ENCODE results near the gene NDUFB2. TPM values are rescaled to one million over a fixed set of nuclear protein-coding genes. Genes with fewer than 3 reads are reported as not detected.

Gene NDUFB2
- polyA plus RNA-seq, 4 donors, result 171 to 779 (median 479) TPM

DNA sequence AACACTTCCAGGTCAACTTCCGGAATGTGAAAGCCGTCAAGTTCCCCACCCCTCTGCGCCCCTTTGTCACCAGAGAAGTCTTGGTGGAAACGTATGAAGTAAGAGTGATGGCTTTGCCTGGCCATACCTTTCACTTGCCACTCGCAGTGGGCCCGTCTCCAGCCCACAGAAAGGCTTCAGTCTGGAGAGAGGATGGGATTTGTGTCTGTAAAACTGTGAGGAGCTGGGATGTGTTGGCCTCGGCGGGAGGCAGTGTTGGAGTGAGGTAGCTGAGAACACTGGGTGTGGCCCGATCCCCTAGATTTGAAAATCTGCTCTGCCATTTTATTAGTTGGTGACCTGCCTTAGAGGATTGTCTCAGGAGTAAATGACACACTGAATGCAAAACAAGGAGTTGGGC, 17.3 kb upstream of the NDUFB2 start:
- FAIRE-seq, result no peak
- no peaks in the 10 kb centered on the region for H3K27me3 ChIP-seq (ENCODE audit: control insufficient read depth in 3 of 3, insufficient read depth in 3 of 3, low read length in 3 of 3)
- WGBS, 3 donors, result 94 to 97% (median 96%) methylated on average over 9 of the region's 9 CpGs
- no peak for DNase-seq
- no peak overlapping the region for H3K4me3 ChIP-seq (ENCODE audit: low read depth in 1 of 3, low read length in 3 of 3)
- H3K27ac ChIP-seq (ENCODE audit: low read depth in 1 of 3, low read length in 2 of 3), result no peak overlapping the region
- no peaks in the 10 kb centered on the region for H3K4me1 ChIP-seq (ENCODE audit: control insufficient read depth in 3 of 3, insufficient read depth in 2 of 3, low read depth in 1 of 3, low read length in 2 of 3)
- peaks cover 0 to 50% (median 0%) of the 10 kb centered on the region in 3 donors for H3K36me3 ChIP-seq (ENCODE audit: control insufficient read depth in 3 of 3, insufficient read depth in 2 of 3, low read depth in 1 of 3, low read length in 3 of 3)
- no peaks in the 10 kb centered on the region for H3K9me3 ChIP-seq (ENCODE audit: control insufficient read depth in 2 of 2, insufficient read depth in 1 of 2, low read depth in 1 of 2, low read length in 1 of 2)

DNA sequence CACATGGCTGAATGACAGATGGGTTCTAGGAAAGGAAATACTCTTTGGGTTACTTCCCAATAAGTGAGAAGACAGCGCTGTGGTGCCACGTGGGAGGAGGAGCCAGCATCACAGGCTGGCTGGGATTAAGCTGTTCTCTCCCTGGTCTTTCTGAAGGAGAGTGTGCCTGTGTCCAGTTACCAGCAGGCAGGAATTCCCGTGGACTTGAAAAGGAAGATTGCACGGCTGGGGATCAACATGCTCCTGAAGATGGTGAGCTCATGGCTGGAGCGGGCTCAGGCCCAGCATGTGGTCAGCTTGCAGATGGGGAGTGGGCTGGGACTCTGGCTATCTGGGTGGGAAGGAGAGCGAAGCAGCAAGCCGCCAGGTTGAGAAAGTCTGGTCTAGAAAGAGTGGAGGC, 15.6 kb upstream of the NDUFB2 start:
- 92 to 96% (median 95%) methylated on average over 7 of the region's 7 CpGs for WGBS, 3 donors
- H3K4me1 ChIP-seq (ENCODE audit: control insufficient read depth in 3 of 3, insufficient read depth in 2 of 3, low read depth in 1 of 3, low read length in 2 of 3), result no peaks in the 10 kb centered on the region
- no peaks in the 10 kb centered on the region for H3K27me3 ChIP-seq (ENCODE audit: control insufficient read depth in 3 of 3, insufficient read depth in 3 of 3, low read length in 3 of 3)
- H3K4me3 ChIP-seq (ENCODE audit: low read depth in 1 of 3, low read length in 3 of 3), result no peak overlapping the region
- no peak for DNase-seq
- FAIRE-seq, result no peak
- H3K9me3 ChIP-seq (ENCODE audit: control insufficient read depth in 2 of 2, insufficient read depth in 1 of 2, low read depth in 1 of 2, low read length in 1 of 2), result no peaks in the 10 kb centered on the region
- H3K27ac ChIP-seq (ENCODE audit: low read depth in 1 of 3, low read length in 2 of 3), result no peak overlapping the region
- H3K36me3 ChIP-seq (ENCODE audit: control insufficient read depth in 3 of 3, insufficient read depth in 2 of 3, low read depth in 1 of 3, low read length in 3 of 3), result peaks cover 0 to 62% (median 0%) of the 10 kb centered on the region in 3 donors

DNA sequence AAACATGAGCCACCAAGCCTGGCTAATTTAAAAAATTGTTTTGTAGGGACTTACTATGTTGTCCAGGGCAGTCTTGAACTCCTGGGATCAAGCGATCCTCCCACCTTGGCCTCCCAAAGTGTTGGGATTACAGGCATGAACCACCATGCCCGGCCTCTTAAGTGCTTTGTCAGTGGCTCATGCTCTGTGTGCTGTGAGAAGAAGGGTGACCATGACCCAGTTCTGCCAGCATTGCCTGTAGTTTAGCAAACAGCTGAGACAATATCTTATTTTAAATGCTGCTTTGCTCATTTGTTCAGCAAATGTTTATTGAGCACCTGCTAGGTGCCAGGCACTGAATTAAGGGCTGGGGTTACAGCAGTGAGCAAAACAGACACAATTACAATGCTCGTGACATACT, 14.7 kb upstream of the NDUFB2 start:
- WGBS, 3 donors, result 94 to 98% (median 96%) methylated on average over 3 of the region's 3 CpGs
- Histone ChIP-seq H3K27me3 (ENCODE audit: control insufficient read depth in 3 of 3, insufficient read depth in 3 of 3, low read length in 3 of 3) (no peaks in the 10 kb centered on the region), H3K36me3 (ENCODE audit: control insufficient read depth in 3 of 3, insufficient read depth in 2 of 3, low read depth in 1 of 3, low read length in 3 of 3) (peaks cover 0 to 61% (median 0%) of the 10 kb centered on the region in 3 donors), H3K4me3 (ENCODE audit: low read depth in 1 of 3, low read length in 3 of 3) (no peak overlapping the region), H3K27ac (ENCODE audit: low read depth in 1 of 3, low read length in 2 of 3) (no peak overlapping the region), H3K9me3 (ENCODE audit: control insufficient read depth in 2 of 2, insufficient read depth in 1 of 2, low read depth in 1 of 2, low read length in 1 of 2) (no peaks in the 10 kb centered on the region), H3K4me1 (ENCODE audit: control insufficient read depth in 3 of 3, insufficient read depth in 2 of 3, low read depth in 1 of 3, low read length in 2 of 3) (no peaks in the 10 kb centered on the region)
- DNase-seq (no peak), FAIRE-seq (no peak)

DNA sequence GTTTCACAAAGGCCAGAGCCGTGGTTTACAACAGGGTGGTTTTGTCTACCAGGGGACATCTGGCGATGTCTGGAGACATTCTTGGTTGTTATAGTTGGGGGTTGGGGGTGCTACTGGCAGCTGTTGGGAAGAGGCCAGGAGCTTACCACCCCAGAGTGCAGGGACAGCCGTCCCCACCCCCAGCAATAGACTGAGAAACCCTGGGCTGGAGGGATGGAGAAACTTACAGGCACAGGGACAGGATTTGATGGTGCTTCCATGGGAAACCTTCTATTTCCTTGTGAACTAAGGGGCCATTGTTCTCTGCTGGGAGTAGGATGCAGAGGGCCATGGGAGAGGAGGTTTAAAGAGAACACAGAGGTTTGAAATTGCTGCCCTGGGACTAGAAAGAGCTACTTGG, 12.9 kb upstream of the NDUFB2 start:
- H3K9me3 ChIP-seq (ENCODE audit: control insufficient read depth in 2 of 2, insufficient read depth in 1 of 2, low read depth in 1 of 2, low read length in 1 of 2), result no peaks in the 10 kb centered on the region
- no peaks in the 10 kb centered on the region for H3K27me3 ChIP-seq (ENCODE audit: control insufficient read depth in 3 of 3, insufficient read depth in 3 of 3, low read length in 3 of 3)
- FAIRE-seq (no peak), DNase-seq (no peak)
- WGBS, 3 donors, result 88 to 98% (median 89%) methylated on average over 3 of the region's 3 CpGs
- no peak overlapping the region for H3K27ac ChIP-seq (ENCODE audit: low read depth in 1 of 3, low read length in 2 of 3)
- H3K4me1 ChIP-seq (ENCODE audit: control insufficient read depth in 3 of 3, insufficient read depth in 2 of 3, low read depth in 1 of 3, low read length in 2 of 3), result no peaks in the 10 kb centered on the region
- H3K36me3 ChIP-seq (ENCODE audit: control insufficient read depth in 3 of 3, insufficient read depth in 2 of 3, low read depth in 1 of 3, low read length in 3 of 3), result peaks cover 0 to 67% (median 0%) of the 10 kb centered on the region in 3 donors
- no peak overlapping the region for H3K4me3 ChIP-seq (ENCODE audit: low read depth in 1 of 3, low read length in 3 of 3)

DNA sequence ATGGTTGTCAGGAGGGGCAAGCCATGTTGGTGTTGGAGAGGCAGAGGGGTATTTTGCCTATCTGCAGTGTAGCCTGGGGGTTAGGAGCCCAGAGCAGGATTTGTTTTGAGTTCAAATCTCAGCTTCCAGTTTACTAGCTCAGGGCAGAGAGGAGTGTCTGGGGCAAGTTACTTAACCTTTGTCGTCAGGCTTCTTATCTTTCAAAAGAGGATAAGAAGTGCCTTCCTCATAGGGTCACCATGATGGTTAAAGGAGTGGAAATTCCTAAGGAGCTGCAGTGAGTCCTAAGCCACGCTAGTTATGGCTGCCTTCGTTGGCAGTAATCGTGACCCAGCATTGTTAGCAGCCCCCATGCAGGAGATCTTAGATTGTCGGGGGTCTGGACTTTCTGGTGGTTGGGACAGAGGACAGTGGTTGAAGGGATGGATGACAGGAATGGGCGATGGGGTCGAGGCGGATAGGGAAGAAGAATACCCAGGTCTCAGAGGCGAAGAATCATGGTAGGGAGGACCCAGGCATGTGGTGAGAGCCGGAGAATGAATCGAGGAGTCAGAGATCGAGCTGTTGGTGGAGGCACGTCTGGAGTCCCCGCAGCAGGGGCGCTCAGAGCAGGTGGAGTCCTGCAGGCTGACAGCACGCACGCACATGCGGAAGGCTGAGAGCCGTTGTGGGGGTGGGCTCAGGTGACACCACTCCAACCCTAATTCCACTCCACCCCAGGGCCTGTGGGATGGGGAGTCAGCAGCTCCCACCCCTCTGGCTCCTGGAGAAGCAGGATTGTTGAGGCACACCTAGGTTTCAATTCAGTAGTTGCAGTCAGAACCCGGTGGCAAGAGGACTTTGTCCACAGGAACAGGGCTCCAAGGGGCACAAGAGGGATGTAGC, 12.2 kb upstream of the NDUFB2 start:
- H3K36me3 ChIP-seq (ENCODE audit: control insufficient read depth in 3 of 3, insufficient read depth in 2 of 3, low read depth in 1 of 3, low read length in 3 of 3), result peaks cover 0 to 63% (median 0%) of the 10 kb centered on the region in 3 donors
- no peak for DNase-seq
- WGBS, 3 donors, result 89 to 93% (median 90%) methylated on average over 18 to 20 of the region's 20 CpGs
- H3K27me3 ChIP-seq (ENCODE audit: control insufficient read depth in 3 of 3, insufficient read depth in 3 of 3, low read length in 3 of 3), result no peaks in the 10 kb centered on the region
- no peaks in the 10 kb centered on the region for H3K4me1 ChIP-seq (ENCODE audit: control insufficient read depth in 3 of 3, insufficient read depth in 2 of 3, low read depth in 1 of 3, low read length in 2 of 3)
- no peak overlapping the region for H3K27ac ChIP-seq (ENCODE audit: low read depth in 1 of 3, low read length in 2 of 3)
- no peaks in the 10 kb centered on the region for H3K9me3 ChIP-seq (ENCODE audit: control insufficient read depth in 2 of 2, insufficient read depth in 1 of 2, low read depth in 1 of 2, low read length in 1 of 2)
- H3K4me3 ChIP-seq (ENCODE audit: low read depth in 1 of 3, low read length in 3 of 3), result no peak overlapping the region
- FAIRE-seq, result no peak

DNA sequence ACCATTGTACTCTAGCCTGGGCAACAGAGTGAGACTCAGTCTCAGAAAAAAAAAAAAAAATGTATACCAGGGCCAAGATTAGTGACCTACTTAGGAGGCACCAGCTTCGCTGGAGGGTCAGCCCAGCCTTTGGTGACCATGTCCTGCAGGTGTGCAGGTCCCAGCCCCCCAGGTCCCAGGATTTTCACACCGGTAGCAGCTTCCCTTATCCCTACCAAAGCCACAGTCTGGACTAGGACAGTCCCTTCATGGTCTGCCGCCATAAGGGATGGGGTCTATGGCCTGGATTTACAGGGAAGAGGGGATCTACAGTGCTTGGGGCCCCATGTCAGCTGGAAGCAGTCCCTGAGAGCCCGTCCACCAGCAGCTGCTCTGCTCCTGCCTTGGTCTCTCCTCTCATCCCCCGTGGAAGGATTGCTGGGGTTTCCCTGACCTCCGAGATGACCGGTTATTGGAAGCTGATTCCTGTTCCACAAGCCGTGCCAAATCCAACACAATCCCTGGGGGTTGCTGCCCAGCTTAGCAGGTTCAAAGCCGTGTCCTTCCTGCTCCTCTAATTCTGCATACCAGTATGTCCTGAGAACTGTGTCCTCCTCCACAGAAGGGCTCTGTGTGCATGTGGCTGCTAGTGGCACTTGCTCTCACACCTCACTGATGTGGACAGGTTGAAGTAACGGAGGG, 11.0 kb upstream of the NDUFB2 start:
- DNase-seq (no peak), FAIRE-seq (no peak)
- Histone ChIP-seq H3K4me3 (ENCODE audit: low read depth in 1 of 3, low read length in 3 of 3) (no peak overlapping the region), H3K27ac (ENCODE audit: low read depth in 1 of 3, low read length in 2 of 3) (no peak overlapping the region), H3K4me1 (ENCODE audit: control insufficient read depth in 3 of 3, insufficient read depth in 2 of 3, low read depth in 1 of 3, low read length in 2 of 3) (no peaks in the 10 kb centered on the region), H3K27me3 (ENCODE audit: control insufficient read depth in 3 of 3, insufficient read depth in 3 of 3, low read length in 3 of 3) (no peaks in the 10 kb centered on the region), H3K9me3 (ENCODE audit: control insufficient read depth in 2 of 2, insufficient read depth in 1 of 2, low read depth in 1 of 2, low read length in 1 of 2) (no peaks in the 10 kb centered on the region), H3K36me3 (ENCODE audit: control insufficient read depth in 3 of 3, insufficient read depth in 2 of 3, low read depth in 1 of 3, low read length in 3 of 3) (peaks cover 0 to 67% (median 0%) of the 10 kb centered on the region in 3 donors)
- WGBS, 3 donors, result 87 to 94% (median 92%) methylated on average over 10 of the region's 10 CpGs

DNA sequence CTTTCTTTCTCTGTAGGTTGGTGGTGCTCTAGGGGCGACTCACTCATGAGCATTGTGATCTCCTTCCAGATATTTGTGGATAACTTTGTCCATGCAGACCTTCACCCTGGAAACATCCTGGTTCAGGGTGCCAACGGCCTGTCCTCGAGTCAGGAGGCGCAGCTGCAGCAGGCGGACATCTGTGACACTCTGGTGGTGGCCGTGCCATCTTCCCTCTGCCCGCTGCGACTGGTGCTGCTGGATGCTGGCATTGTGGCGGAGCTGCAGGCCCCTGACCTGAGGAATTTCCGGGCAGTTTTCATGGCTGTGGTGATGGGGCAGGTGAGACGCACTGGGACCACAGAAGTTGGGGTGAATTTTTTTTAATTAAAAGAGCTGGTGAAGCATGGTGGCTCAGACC, 9.6 kb upstream of the NDUFB2 start:
- Histone ChIP-seq H3K36me3 (ENCODE audit: control insufficient read depth in 3 of 3, insufficient read depth in 2 of 3, low read depth in 1 of 3, low read length in 3 of 3) (peaks cover 0 to 64% (median 0%) of the 10 kb centered on the region in 3 donors), H3K4me1 (ENCODE audit: control insufficient read depth in 3 of 3, insufficient read depth in 2 of 3, low read depth in 1 of 3, low read length in 2 of 3) (no peaks in the 10 kb centered on the region), H3K27ac (ENCODE audit: low read depth in 1 of 3, low read length in 2 of 3) (no peak overlapping the region), H3K4me3 (ENCODE audit: low read depth in 1 of 3, low read length in 3 of 3) (no peak overlapping the region), H3K9me3 (ENCODE audit: control insufficient read depth in 2 of 2, insufficient read depth in 1 of 2, low read depth in 1 of 2, low read length in 1 of 2) (no peaks in the 10 kb centered on the region), H3K27me3 (ENCODE audit: control insufficient read depth in 3 of 3, insufficient read depth in 3 of 3, low read length in 3 of 3) (no peaks in the 10 kb centered on the region)
- DNase-seq (no peak), FAIRE-seq (no peak)
- 96 to 98% (median 97%) methylated on average over 11 of the region's 11 CpGs for WGBS, 3 donors

DNA sequence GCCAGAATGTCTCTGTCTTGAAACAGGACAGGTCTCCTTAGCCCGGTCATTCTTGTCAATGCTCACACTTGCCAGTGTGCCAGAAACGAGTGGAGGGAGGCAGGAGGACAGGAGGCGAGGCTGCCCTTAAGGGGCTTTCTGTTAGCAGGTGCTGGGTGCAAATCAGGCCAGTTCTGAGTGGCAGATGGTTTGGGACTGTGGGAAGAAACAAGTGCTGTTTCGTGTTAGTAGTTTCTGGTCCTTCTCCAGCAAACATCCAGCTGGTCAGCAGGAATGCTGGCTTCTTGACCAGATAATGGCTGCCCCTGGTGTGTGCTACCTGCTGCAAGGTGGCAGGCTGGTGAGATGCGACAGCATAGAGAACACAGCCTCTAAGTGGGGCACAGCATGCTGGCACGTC, 8.2 kb upstream of the NDUFB2 start:
- FAIRE-seq, result no peak
- Histone ChIP-seq H3K27me3 (ENCODE audit: control insufficient read depth in 3 of 3, insufficient read depth in 3 of 3, low read length in 3 of 3) (no peaks in the 10 kb centered on the region), H3K4me3 (ENCODE audit: low read depth in 1 of 3, low read length in 3 of 3) (no peak overlapping the region), H3K4me1 (ENCODE audit: control insufficient read depth in 3 of 3, insufficient read depth in 2 of 3, low read depth in 1 of 3, low read length in 2 of 3) (no peaks in the 10 kb centered on the region), H3K27ac (ENCODE audit: low read depth in 1 of 3, low read length in 2 of 3) (no peak overlapping the region), H3K9me3 (ENCODE audit: control insufficient read depth in 2 of 2, insufficient read depth in 1 of 2, low read depth in 1 of 2, low read length in 1 of 2) (no peaks in the 10 kb centered on the region), H3K36me3 (ENCODE audit: control insufficient read depth in 3 of 3, insufficient read depth in 2 of 3, low read depth in 1 of 3, low read length in 3 of 3) (peaks cover 0 to 63% (median 0%) of the 10 kb centered on the region in 3 donors)
- no peak for DNase-seq
- WGBS, 3 donors, result 90 to 94% (median 91%) methylated on average over 6 of the region's 6 CpGs
